Activated CD4-positive, CD25-positive, alpha-beta regulatory T cell treated with anti-CD3 and anti-CD28 coated beads, Interleukin-2, amount 50 U/mL, for 24 hours (primary cell): ENCODE data around the gene KMT5B.

Source experiments
- ATAC-seq, 2 donors: fragments of 150-1000 bp; cut with Tn5 transposase; one replicate each; pipeline ENCODE4 v1.10.0; 2021; ENCODE audit warnings: mild to moderate bottlenecking in 1 of 2, moderate library complexity in 1 of 2

Gene KMT5B

DNA sequence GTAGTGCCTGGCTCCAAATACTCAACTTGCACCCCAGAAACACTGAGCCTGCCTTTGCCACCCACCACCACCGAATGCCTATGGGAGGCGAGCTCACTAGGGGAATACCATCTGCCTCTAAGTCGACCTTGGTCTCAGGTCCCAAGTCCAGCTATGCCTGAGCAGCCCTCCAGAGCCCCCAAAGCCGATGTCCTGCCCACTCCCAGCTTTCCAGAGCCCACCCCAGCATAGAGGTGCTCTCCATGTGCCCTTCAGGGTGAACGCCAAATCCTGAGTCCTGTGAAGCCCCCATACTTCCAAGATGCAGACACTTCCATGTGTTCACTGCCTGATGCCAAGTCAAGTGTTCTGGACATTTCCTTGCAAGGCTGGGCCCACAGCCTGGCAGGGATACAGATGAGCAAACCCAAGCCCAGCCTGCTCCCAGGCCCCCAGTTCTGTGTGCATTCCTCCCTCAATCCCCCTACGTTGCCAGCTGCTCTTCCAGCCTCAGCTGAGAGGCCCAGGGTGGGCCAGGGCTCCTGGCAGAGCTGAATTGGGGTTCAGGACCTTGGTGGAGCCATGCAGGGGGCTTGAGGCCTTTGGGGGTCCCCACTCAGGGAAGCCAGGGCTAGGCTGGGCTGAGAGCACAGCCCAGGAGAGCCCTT, 2.6 kb upstream of the KMT5B start:
- no peak for ATAC-seq

DNA sequence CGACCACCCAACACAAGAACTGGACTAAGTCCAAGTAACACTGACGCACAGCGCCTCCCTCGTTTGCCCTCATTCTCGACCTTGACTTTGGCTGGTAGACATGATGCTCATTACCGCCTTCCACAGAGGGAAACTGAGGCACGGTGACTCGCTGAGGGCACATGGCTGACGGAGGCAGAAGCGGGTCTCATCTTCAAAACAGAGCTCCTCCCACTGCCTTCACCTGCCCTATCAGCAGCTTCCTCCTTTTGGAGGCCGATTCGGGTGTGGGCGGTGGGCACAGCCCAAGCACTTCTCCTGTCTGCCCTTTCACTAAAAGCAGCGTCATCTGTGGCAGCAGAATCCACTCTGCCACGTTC, 2.0 kb upstream of the KMT5B start:
- ATAC-seq = no peak

DNA sequence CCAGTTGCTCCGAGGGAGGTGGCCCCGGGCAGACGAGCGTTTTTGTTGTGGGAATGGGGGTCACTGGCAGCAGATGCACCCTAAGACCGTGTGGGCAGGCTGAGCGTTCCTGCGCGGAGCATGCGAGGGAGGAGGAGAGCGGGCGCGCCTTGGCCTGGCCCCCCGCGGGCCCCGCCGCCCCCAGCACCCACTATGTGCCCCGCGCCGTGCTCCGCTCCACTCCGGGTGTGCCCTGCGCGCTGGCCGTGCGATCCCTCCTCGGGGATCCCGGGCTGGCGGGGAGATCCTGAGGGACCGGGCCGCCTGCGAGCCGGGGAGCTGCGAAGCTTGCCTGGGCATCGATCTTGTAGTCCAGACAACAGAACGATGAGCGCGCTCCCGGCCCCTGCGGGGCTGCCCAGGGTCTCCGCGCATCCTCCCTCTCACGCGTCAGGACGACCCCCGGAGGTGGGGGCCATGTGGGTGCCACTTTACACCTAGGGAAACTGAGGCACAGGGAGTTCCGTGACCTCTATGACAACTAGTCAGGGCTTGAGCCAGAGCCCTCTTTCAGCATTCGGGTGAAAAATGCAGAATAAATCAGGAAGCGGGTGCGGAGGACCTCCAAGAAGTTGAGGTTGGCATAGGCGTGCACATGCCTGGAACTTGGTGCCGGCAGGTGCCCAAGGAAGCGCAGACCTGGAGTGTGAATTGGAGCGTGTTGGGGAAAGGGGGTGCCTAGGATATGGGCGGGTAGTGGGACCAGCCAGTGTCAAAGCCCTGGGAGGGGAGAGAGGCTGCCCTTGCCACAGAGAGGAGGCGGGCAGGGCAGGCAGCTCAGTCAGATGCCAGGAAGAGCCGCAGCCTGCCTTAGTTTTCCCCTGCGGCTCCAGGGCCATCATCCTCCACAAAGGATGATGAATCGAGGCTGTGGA, 1.3 kb upstream of the KMT5B start:
- peak; percentile 2 to 6 for ATAC-seq

DNA sequence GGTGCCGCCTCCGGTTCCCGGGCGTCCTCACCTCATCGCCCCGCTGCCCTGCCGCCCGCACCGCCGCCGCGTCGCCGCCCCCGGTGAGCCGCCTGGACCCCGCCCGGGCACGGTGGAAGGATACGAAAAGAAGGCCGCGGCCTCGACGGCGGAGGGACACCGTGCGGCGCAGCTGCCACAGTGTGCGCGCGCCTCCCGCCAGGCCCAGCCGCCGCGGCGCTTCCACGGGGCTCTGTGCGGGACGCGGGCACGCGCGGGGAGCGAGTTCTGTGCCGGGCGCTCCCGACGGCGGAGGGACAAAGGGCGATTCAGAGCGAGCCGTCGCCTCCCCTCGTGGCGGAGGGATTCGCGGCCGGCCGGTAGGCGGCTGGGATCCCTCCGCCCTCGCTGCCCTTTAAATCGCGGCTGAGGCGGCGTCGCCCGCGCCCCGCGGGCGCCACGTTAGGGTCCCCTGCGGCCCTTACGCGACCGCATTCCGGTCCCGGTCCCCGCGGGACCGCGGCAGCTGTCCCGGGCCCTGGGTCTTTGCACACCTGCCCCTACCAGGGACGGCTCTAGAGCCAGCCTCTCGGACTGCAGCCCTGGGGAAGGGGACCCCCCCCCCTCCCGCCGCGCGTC, 568 bp upstream of the KMT5B start:
- peak; percentile 40 to 49 for ATAC-seq

DNA sequence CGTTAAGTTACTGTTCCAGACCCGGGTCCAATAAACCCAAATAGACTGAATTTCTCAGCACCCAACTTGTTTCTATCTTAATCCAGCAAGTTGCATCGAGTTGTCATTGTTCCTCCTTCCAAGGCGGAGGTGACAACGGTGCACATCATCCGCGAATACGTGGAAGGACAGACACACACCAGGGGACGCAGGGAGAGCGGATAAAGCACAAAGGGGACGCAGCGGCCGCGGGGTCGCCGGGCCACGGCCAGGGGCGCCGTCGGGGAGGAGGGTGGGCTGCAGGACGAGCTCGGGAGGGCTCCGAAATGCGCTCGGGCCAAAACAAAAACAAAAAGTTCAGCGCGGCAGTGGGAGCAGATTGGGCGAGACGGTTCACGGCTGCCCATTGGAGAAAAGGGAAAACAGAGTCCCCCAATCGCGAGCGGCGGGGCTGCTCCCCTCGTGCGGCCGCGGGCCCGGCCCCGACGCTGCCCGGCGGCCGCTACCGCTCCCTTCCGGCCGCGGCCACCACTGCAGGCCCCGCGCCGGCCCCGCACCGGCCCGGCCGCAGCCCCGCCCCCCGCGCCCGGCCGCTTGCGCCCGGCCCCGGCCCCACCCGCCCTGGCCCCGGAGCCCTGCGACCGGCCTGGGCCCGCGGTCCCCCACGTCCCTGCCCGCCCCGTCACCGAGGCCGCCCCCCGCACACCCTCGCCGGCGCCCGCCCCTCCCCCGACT, 518 bp downstream of the KMT5B start:
- ATAC-seq = peak; percentile 68 to 69

DNA sequence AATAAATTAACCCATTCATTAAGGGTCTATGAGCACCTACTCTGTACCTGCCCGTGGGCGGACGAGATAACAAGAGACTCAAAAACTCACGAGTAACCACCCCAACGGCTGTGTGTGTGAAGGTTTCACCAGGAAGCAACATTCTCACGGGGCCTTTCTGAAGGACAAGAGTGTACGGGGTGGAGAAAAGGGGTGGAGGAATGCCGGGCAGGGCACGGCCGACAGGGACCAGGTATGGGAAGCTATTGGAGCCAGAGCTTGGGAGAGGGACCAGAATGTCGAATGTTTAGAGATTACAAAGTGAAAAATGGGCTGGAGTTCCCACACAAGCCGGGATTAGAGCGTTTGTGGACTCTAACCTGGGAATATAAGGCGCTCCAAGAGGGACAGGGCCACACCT, 1.6 kb downstream of the KMT5B start:
- no peak for ATAC-seq

DNA sequence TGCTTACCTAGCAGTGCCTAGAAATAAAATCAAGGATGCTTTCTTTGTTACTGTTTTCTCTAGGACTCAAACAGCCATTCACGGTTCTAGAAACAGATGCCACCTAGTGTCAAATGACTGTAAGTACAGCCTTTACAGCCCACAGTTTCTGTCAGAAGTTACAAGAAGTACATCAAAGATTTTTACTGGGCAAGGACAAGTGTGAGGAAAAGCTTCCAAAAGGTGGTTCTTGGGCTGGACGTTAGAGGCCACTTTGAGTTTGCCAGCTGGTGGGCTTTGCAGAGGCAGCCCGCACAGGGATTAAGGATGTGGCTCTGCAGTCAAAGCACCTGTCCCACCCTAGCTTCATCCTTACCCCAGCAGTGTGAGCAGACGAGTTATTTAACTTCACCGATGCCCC, 6.9 kb downstream of the KMT5B start:
- ATAC-seq = peak; percentile 51 to 53

DNA sequence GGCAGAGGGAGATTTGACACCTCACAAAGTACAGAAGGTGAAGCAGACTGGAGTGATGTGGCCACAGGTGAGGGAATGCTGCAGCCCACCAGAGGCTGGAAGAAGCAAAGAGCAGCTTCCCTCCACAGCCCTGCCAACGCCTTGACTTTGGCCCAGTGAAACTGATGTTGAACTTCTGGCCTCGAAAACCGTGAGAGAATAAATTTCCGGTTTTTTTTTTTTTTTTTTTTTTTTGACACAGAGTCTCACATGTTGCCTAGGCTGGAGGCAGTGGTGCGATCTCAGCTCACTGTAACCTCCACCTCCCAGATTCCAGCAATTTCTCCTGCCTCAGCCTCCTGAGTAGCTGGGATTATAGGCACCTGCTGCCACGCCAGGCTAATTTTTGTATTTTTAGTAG, 8.7 kb downstream of the KMT5B start:
- no peak for ATAC-seq

DNA sequence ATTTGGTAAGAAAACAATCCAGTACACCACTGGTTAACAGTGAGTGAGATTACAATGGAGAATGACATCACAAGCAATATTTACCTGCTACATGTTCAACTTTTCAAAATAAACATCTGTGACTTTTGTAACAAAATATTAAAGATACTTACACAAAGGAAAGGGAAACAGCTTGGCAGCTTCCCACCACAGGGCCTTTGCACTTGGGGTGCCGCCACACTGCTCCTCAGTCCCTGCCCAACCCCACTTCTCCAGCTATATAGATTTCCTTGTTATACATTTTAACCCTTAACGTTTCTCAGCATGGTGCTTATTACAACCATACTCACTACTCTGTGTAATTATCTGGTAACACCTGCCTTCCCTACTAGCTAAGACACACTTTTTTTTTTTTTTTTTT, 10.9 kb downstream of the KMT5B start:
- ATAC-seq = no peak

DNA sequence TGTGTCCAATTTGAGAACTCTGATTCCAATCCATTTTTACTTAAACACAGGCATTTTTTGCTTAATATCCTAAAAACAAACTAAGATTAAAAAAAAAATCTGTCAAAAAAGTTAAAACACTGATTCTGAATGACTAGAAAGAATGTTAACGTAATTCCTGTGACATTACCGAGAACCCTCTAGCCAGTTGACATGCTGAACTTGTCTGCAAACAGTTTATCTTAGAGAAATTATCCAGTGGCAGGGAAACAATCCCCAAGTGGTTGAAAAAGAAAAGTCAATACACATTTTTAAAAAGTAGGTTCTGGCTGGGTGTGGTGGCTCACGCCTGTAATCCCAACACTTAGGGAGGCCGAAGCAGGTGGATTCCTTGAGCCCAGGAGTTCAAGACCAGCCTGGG, 11.6 kb downstream of the KMT5B start:
- ATAC-seq = no peak

DNA sequence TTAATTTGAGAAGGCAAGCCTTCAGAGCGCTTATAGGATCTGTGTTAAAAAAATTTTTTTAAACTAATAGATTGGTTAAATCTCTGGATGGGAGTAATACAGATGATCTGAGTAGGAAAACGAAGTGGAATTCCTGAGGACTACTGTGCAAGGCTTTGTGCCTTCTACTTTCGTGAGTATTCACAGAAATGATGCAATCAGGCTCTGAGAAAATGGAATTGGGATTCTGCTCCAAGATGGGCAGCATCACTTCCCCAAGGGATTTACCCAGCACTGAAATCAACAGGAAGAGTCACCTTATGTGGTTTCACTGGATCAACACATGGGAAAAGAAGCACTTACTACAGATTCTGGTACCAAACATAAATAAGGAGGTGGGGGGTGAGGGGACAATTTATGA, 12.5 kb downstream of the KMT5B start:
- no peak for ATAC-seq

DNA sequence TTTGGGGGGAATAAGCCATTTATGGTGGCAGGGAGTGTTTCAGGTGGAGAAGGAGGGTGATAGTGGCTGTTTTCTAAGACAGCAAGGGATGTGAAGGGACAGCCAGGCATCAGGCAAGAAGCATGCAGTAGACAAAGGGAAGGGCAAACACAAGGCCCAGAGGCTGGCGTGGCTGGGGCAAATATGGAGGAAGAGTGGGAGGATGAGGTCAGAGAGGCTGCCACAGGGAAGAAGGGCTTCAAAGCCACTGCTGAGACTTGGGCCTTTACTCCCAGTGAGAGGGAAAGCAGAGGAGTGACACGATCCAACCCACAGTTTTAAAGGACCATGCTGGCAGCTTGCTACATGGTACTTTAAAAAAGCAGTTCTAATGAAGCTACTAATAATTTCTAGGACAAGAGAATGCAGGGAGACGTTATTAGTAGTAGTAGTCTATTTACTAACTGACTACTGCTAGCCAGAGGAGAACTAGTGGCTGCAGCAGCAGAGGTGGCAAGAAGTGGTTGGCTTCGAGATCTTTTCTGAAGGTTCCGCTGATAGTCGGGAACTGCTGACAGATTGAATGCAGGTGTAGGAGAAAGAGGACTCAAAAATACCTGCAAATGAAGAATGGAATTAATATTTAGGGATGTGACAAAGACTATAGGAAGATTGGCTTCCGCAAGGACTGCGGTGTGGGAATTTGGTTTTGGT, 13.7 kb downstream of the KMT5B start:
- no peak for ATAC-seq

DNA sequence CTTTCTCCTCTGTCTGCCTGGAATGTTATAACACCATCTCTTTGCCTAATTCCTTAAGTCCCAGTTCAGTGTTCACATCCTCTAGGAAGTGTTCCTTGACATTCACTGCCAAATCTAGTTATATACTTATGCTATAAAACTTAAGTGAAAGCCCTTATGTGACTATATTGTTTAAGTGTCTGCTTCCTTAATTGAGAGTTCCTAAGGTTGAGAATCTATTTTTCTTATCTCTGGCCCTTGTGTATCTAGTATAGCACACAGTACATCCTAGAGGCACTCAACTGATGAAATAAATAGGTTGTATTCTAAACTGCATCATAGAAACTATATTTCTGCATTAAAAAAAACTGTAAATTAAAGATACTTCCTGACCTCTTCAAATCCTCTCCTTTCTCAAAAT, 16.9 kb downstream of the KMT5B start:
- ATAC-seq = no peak

DNA sequence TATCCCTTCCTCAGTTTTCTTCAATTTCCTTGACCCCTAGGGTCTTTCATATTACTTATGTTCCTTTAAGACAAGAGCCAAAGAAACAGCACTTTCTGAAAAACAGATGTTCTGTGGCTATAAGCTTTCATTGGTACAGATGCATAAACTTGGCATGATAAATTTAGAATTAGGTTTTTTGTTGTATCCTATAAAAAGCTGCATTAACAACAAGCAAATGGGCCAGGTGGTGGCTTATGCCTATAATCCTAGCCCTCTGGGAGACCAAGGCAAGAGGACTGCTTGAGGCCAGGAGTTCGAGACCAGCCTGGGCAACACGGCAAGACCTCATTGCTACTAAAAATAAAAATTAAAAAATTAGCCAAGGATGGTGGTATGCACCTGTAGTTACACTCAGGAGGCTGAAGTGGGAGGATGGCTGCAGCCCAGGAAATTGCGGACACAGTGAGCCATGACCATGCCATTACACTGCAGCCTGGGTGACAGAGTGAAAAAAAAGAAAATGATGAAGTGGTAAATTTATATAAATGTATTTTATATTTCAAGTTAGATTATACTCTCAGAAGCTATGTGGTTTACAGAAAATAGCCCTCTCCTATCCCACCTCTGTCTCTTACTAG, 18.3 kb downstream of the KMT5B start:
- ATAC-seq = no peak

DNA sequence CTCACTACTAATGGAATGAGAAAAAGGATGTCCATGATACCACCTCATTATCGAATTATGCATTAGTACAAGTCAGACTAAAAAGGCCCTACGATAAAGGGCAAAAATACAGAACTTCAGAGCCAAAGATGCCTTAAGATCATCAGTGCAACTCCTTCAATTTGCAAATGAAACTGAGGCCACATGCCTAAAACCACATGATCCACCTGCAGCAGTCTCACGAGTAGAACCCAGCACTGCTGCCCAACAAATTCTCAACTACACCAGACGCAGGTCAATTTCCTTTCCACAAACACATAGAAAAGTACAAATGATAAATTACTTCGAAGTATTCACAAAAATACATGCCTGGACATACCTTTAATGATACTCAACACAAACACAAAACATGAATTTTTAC, 20.1 kb downstream of the KMT5B start:
- no peak for ATAC-seq

DNA sequence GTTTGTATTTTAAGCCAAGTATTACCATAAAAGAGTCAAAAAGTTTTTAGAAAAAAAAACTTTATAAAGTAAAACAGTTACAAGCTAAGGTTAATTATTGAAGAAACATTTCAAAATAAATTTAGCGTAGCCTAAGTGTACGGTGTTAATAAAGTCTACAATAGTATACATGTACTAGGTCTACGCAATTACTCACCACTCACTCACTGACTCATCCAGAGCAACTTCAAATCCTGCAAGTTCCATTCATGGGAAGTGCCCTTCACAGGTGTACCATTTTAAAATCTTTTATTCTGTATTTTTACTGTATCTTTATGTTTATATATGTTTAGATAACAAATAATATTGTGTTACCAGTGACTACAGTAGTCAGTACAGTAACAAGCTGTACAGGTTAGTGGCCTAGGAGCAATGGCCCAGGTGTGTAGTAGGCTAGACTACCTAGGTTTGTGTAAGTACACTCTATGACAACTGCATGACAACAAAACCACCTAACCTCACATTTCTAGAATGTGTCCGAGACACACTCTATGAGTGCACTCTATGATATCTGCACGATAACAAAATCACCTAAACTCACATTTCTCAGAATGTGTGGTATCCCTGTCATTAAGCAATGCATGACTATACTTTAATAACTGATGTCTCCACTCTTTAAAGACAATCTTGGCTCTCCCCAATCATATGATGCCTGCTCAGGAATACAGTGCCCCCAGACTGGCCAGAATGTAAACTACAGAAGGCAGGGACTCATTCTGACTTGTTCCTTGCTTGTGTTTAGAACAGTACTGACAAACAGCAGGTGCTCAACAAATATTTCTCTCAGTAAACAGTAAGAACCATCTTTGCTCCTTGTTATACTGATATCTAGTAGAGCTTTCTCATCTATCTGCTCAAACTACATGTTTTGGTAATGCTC, 21.2 kb downstream of the KMT5B start:
- peak; percentile 58 to 79 for ATAC-seq

DNA sequence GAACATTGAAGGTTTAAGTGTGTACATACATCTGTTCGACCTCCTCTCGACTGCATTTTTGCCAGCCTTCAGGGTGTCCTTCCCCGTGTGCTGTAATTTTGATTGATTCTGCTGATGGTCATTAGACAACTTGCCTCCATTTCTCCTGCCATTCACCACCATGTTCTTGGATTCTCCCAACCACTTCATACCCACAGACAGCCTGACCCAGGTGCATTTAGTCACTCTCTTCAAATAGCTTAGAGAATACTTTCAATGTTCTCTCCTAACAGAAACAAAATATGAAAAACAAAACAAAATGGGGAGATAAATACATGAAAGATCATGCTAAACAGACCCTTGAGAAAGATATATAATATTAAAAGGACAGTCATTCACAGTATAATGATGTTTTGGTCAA, 23.2 kb downstream of the KMT5B start:
- ATAC-seq = no peak

DNA sequence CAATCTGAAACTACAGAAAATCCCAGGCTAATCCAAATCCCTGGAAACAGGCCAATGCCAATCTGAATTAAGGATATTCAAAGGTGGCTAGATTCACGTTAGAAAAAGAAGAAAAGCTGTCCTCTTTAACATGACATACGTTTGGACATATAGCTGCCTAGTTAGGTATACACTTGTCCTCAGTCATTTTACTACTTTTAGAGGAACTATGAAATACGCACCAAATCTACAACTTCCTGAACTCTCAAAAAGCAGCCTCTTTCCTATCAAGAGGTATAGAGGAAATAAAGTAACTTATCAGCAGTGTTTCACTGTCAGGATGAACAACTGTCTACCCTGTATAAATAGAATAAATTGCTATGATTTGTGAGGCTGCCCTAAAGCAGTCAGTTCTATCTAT, 24.0 kb downstream of the KMT5B start:
- ATAC-seq = no peak

DNA sequence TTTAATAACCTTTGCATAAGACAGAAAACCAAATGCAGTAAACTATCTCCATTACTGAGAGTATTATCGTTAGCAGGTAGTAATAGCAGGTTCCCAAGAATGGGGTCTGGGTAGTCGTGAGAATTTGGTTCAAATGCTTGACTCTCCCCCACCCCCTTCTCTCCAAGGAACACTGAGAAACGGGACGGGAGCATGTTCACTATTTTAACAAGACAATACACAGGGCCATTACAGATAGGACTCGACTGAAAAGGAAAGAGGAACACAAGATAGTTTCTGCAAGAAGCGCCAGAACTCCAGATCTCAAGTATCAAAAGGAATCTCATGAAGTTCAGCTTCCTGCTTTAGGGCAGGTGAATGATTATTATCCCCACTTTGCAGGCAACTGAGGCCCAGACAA, 27.0 kb downstream of the KMT5B start:
- ATAC-seq = no peak

DNA sequence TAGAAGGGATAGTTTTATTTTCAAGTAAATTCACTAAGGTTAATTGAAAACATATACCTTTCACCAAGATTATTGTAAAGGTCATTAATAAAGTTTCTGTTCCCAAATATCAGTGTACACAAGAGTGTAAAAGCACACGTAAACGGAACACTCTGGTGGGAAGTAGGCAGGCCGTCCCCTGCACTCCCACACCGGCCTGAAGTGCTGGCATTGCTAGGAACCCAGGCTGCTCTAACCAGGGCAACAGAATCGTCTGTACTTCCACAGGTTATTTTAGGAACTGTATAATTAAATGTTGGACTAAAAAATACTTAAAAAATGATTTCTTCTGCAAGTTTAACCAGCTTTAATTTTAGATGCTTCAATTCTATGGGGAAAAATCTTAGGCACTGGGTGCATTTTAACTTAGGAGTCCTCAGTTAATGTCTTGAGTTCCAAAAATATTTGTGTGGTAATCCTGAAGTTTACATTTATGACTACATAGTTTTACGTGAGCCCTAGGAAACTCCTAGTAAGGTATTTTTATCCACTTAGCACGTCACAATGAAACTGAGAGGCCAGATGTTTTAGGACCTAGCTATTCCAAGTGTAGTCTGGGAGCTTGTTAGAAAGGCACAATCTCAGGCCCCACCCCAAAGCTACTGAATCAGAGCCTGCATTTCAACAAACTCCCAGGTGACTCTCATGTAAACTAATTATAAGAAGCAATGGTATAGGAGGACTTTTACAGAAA, 31.2 kb downstream of the KMT5B start:
- ATAC-seq = no peak
